Right hindlimb (tissue), 1 donor: Measurements from ENCODE around the gene EPB41L1.
"Not testable (repeated sequence)": the region's sequence is repeated elsewhere in the genome, so short reads cannot be mapped to it uniquely, and the experiment has no call there.

ENCODE experiments used
- DNase-seq: peaks from one replicate; pipeline ENCODE4 v3.0.0-alpha.2; 2018

The EPB41L1 gene

GRCh38 chr20:36126836-36127527, 27.6 kb upstream of the EPB41L1 start:
- DNase-seq, result no peak

- no peak for DNase-seq
Observed at GRCh38 chr20:36128463-36129159, 25.9 kb upstream of the EPB41L1 start.

GRCh38 chr20:36129160-36129543, 25.4 kb upstream of the EPB41L1 start:
- no peak for DNase-seq

GRCh38 chr20:36130390-36130789, 24.1 kb upstream of the EPB41L1 start:
- no peak for DNase-seq

- DNase-seq, result no peak
Observed at GRCh38 chr20:36132802-36133211, 21.7 kb upstream of the EPB41L1 start.

- no peak for DNase-seq
Observed at GRCh38 chr20:36133821-36134220, 20.7 kb upstream of the EPB41L1 start.

GRCh38 chr20:36135159-36135558, 19.4 kb upstream of the EPB41L1 start:
- DNase-seq, result no peak

- DNase-seq, result no peak
Observed at GRCh38 chr20:36135821-36136220, 18.7 kb upstream of the EPB41L1 start.

GRCh38 chr20:36137313-36137712, 17.2 kb upstream of the EPB41L1 start:
- DNase-seq, result not testable (repeated sequence)

- DNase-seq, result no peak
Observed at GRCh38 chr20:36141310-36141709, 13.2 kb upstream of the EPB41L1 start.

- no peak for DNase-seq
Observed at GRCh38 chr20:36144336-36144735, 10.2 kb upstream of the EPB41L1 start.

GRCh38 chr20:36145877-36146707, 8.4 kb upstream of the EPB41L1 start:
- peak; percentile 32 for DNase-seq

GRCh38 chr20:36147690-36148089, 6.8 kb upstream of the EPB41L1 start:
- no peak for DNase-seq

- DNase-seq, result no peak
Observed at GRCh38 chr20:36148439-36148838, 6.1 kb upstream of the EPB41L1 start.

GRCh38 chr20:36149012-36149411, 5.5 kb upstream of the EPB41L1 start:
- no peak for DNase-seq

- DNase-seq, result no peak
Observed at GRCh38 chr20:36149469-36149868, 5.1 kb upstream of the EPB41L1 start.

GRCh38 chr20:36150489-36150846, 4.1 kb upstream of the EPB41L1 start:
- DNase-seq, result no peak

- no peak for DNase-seq
Observed at GRCh38 chr20:36150847-36151539, 3.5 kb upstream of the EPB41L1 start.

- peak; percentile 46 for DNase-seq
Observed at GRCh38 chr20:36152261-36152660, 2.3 kb upstream of the EPB41L1 start.

- DNase-seq, result no peak
Observed at GRCh38 chr20:36153204-36153603, 1.3 kb upstream of the EPB41L1 start.

- DNase-seq, result peak; percentile 90
Observed at GRCh38 chr20:36153736-36154699, 522 bp upstream of the EPB41L1 start.

- DNase-seq, result no peak
Observed at GRCh38 chr20:36155629-36155971, 1.1 kb downstream of the EPB41L1 start.
